HFF-Myc (cell line): ENCODE results near the gene TRIM68.
A peak's percentile ranks its signal among the peaks of the same experiment; 100 is the strongest.

Experiments
- DNase-seq: peaks from one replicate; pipeline ENCODE4 v3.0.0-alpha.2; 2011; ENCODE audit warnings: low read depth; ENCODE audit errors: extremely low read depth
- H3K4me3 ChIP-seq: replicated peaks from 2 replicates; pipeline ENCODE4 v1.5.1; 2011; ENCODE audit warnings: low read depth, mild to moderate bottlenecking, control low read depth, low read length
- CTCF ChIP-seq: IDR thresholded peaks from 2 replicates; pipeline ENCODE4 v1.5.1; 2012; ENCODE audit warnings: mild to moderate bottlenecking, low read depth, low read length, control low read depth; ENCODE audit errors: missing control alignments

Gene TRIM68

DNA sequence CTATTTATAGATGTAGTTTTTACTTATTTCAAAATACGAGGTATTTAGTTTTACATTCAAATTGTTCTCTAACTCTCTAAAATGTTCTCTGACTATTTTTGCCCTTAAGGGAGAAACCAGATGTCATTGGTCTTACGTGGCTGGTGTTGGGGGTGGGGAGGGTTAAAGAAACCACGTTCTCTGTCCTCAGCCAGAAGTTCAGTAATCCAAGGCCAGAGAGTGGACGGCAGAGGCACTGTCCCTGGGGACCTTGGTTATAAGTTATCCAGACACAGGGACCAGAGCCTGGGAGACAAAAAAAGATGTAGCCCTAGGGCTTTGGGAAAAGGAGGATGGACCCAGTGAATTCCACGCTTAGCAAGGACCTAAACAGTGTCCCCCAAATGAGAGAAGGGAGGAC, 35.0 kb upstream of the TRIM68 start:
- TF ChIP-seq CTCF = no peak
- no peak overlapping the region for H3K4me3 ChIP-seq
- DNase-seq = no peak

GRCh38 chr11:4642043-4642442, 34.0 kb upstream of the TRIM68 start:
- no peak for TF ChIP-seq CTCF
- DNase-seq = no peak
- no peak overlapping the region for H3K4me3 ChIP-seq

GRCh38 chr11:4641501-4641900, 33.5 kb upstream of the TRIM68 start:
- no peak overlapping the region for H3K4me3 ChIP-seq
- TF ChIP-seq CTCF = no peak
- no peak for DNase-seq

DNA sequence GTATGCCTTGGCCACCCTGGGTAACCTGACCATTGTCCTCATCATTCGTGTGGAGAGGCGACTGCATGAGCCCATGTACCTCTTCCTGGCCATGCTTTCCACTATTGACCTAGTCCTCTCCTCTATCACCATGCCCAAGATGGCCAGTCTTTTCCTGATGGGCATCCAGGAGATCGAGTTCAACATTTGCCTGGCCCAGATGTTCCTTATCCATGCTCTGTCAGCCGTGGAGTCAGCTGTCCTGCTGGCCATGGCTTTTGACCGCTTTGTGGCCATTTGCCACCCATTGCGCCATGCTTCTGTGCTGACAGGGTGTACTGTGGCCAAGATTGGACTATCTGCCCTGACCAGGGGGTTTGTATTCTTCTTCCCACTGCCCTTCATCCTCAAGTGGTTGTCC, 31.9 kb upstream of the TRIM68 start:
- TF ChIP-seq CTCF = no peak
- DNase-seq = no peak
- no peak overlapping the region for H3K4me3 ChIP-seq

- no peak for DNase-seq
- H3K4me3 ChIP-seq = no peak overlapping the region
- no peak for TF ChIP-seq CTCF
Measured at GRCh38 chr11:4637662-4638047, 29.6 kb upstream of the TRIM68 start.

DNA sequence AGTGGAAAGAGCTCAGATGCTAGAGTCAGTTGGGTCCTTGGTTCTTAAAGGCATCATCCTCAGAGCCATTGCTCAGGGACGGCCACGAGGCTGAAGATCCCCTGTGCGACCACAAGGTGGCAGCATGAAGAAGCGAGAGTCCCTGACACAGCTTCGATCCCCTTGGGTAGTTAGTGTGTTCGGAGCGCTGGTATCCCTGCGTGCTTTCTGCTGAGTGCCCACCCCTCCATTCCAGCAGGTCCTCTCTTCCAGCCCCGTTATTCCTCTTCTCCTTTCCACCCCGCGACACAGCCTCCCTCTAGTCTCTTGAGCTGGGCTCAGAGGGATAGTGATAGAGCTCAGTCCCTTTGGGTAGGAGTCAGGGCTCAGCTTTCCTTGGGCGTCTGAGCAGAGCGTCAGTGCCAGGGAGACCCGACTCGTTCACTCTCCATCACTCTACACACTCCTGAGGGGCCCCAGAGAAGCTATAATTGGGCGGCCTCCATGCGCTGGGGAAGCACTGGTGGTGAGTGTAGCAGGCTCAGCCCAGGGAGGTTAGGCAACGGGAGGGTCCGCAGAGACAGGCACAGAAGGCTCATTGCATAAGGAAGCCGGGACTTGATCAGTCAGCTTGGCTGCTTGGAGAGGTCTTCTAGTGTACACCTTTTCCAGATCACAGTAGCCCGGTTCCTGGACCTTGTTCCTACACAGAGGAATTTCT, 29.1 kb upstream of the TRIM68 start, which contains the start of gene OR51D1:
OR51D1 (plus strand) TSS at position 516 of the 700 bp plus-strand sequence. CDS start 2,314 bp downstream, outside the sequence.
- no peak within 1 kb of the TSS for H3K4me3 ChIP-seq
- DNase-seq = peak; percentile 22
- TF ChIP-seq CTCF = peak; percentile 90

GRCh38 chr11:4636136-4636535, 28.1 kb upstream of the TRIM68 start:
- H3K4me3 ChIP-seq = no peak overlapping the region
- no peak for DNase-seq
- TF ChIP-seq CTCF = no peak
